ENCODE data around the gene HMCN2. TPM values are rescaled to one million over a fixed set of nuclear protein-coding genes. Genes with fewer than 3 reads are reported as not detected.
A peak's percentile ranks its signal among the peaks of the same experiment; 100 is the strongest.

Gene HMCN2
- polyA plus RNA-seq, 1 experiment, result under 0.01 TPM

DNA sequence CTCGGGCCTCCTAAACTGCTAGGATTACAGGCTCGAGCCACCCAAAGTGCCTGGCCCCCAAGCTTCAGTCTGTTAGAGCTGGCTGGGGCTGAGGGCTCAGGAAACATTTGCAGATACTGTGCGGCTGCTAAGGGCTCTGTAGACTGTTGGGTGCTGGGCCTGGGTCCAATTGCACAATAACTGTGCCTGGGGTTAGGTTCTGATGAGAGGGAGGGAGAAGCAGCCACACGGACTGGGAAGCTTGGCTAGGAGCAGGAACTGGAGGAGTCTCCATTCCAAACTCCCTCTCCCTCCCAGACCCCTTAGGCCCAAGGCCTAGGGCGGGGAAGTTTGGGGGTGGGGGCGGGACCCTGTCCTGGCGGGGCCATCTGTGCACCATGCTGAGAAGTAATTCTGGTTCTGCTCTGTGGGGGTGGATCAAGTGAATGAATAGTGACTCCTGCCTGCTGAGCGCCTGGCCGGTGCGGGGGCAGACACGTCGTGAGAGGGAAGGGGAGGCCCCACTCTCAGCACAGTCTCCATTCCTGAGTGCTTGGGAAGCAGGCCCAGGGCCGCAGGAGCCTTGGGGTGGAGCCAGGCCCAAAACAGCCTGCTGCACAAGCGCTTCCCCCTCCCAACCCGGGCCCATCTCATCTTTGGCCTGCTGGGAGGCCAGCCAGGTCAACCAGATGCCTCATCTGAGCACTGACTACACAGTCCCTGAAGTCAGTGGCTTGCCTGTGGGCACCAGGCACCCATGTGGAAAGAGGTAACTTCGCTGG, 180.7 kb downstream of the HMCN2 start:
- POLR2A ChIA-PET, result interaction anchor here (1.2 kb wide), 1 partner anchor 25 kb away, joined by 3 read pairs; no protein-coding TSS in a partner anchor
- DNase-seq (ENCODE audit: low read depth, low spot score), result peak; percentile 82
- TF ChIP-seq, protein P1, sequence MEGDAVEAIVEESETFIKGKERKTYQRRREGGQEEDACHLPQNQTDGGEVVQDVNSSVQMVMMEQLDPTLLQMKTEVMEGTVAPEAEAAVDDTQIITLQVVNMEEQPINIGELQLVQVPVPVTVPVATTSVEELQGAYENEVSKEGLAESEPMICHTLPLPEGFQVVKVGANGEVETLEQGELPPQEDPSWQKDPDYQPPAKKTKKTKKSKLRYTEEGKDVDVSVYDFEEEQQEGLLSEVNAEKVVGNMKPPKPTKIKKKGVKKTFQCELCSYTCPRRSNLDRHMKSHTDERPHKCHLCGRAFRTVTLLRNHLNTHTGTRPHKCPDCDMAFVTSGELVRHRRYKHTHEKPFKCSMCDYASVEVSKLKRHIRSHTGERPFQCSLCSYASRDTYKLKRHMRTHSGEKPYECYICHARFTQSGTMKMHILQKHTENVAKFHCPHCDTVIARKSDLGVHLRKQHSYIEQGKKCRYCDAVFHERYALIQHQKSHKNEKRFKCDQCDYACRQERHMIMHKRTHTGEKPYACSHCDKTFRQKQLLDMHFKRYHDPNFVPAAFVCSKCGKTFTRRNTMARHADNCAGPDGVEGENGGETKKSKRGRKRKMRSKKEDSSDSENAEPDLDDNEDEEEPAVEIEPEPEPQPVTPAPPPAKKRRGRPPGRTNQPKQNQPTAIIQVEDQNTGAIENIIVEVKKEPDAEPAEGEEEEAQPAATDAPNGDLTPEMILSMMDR (IDR thresholded peaks at IDR 0.05; ENCODE audit: low read depth, low read length), result no peak
- Histone ChIP-seq H3K9me3 (ENCODE audit: control insufficient read depth, insufficient read depth, low read length) (no peaks in the 10 kb centered on the region; the same call in 1 of the 2 replicates), H3K27me3 (ENCODE audit: control insufficient read depth, insufficient read depth, low read length) (peaks cover 4% of the 10 kb centered on the region), H3K27ac (ENCODE audit: low read depth, low read length) (peak overlapping the region; percentile 89), H3K4me3 (ENCODE audit: low read depth, low read length) (peak overlapping the region; percentile 60)
- CTCF ChIA-PET, result interaction anchor here (1.9 to 3.2 kb wide), 2 partner anchors 14 to 238 kb away, joined by 5 to 21 read pairs; no protein-coding TSS in a partner anchor

- TF ChIP-seq, protein P1 (IDR thresholded peaks at IDR 0.05; ENCODE audit: low read depth, low read length), result no peak
- no peak for DNase-seq (ENCODE audit: low read depth, low spot score)
These were observed 181.7 kb downstream of the HMCN2 start for GRCh38 chr9:130447193-130447816.

GRCh38 chr9:130448035-130448624, 182.6 kb downstream of the HMCN2 start:
- CTCF ChIA-PET, result interaction anchor here (0.9 to 3.2 kb wide), 3 partner anchors 13 to 236 kb away, joined by 5 to 21 read pairs (median 5); no protein-coding TSS in a partner anchor
- peaks cover 4% of the 10 kb centered on the region for H3K27me3 ChIP-seq (ENCODE audit: control insufficient read depth, insufficient read depth, low read length)
- H3K27ac ChIP-seq (ENCODE audit: low read depth, low read length), result peak overlapping the region; percentile 89
- no peaks in the 10 kb centered on the region; the same call in 1 of the 2 replicates for H3K9me3 ChIP-seq (ENCODE audit: control insufficient read depth, insufficient read depth, low read length)
- peak; percentile 15 for DNase-seq (ENCODE audit: low read depth, low spot score)
- POLR2A ChIA-PET, result interaction anchor here (0.6 to 0.7 kb wide), 2 partner anchors 11 to 19 kb away, joined by 3 read pairs; no protein-coding TSS in a partner anchor
- TF ChIP-seq, protein P1 (IDR thresholded peaks at IDR 0.05; ENCODE audit: low read depth, low read length), result no peak
- H3K4me3 ChIP-seq (ENCODE audit: low read depth, low read length), result no peak overlapping the region

More at GRCh38 chr9:130447193-130447816, 181.7 kb downstream of the HMCN2 start:
- Histone ChIP-seq H3K27me3 (ENCODE audit: control insufficient read depth, insufficient read depth, low read length) (peaks cover 4% of the 10 kb centered on the region), H3K27ac (ENCODE audit: low read depth, low read length) (peak overlapping the region; percentile 89), H3K4me3 (ENCODE audit: low read depth, low read length) (no peak overlapping the region), H3K9me3 (ENCODE audit: control insufficient read depth, insufficient read depth, low read length) (no peaks in the 10 kb centered on the region; the same call in 1 of the 2 replicates)
- CTCF ChIA-PET, result interaction anchor here (1.9 to 3.2 kb wide), 2 partner anchors 13 to 237 kb away, joined by 5 to 21 read pairs; no protein-coding TSS in a partner anchor
- POLR2A ChIA-PET, result interaction anchor here (0.5 to 0.7 kb wide), 3 partner anchors 10 to 76 kb away, joined by 3 to 8 read pairs (median 3); no protein-coding TSS in a partner anchor

DNA sequence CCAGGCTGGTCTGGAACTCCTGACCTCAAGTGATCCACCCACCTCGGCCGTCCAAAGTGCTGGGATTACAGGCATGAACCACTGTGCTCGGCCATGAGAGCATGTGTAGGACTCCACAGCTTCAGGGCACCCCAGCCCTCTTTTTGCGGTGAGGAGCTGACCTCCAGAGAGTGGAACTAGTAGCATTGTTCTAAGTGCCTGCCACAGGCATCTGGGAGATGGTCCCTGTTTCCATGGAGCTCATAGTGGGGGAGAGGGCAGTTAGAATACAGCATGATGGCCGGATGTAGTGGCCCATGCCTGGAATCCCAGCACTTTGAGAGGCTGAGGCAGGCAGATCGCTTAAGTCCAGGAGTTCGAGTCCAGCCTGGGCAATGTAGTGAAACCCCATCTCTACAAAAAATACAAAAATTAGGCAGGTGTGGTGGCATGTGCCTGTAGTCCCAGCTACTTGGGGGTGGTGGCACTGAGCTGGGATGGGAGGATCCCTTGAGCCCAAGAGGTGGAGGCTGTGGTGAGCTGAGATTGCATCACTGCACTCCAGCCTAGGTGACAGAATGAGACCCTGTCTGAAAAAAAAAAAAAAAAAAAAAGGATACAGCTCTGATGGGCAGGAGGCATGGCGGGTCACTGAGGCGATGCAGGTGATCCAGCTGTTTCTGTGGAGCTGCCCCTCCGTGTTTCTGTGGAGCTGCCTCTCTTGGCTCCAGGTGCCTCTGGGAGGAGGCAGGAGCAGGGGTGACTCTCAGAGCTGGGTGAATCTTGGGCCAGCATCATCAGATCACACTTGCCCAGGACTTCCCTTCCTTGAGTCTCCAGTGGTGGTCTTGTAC, 183.4 kb downstream of the HMCN2 start:
- CTCF ChIA-PET, result interaction anchor here (0.6 to 1.8 kb wide), 5 partner anchors 12 to 235 kb away, joined by 3 to 5 read pairs (median 4); no protein-coding TSS in a partner anchor
- DNase-seq (ENCODE audit: low read depth, low spot score), result no peak
- H3K27me3 ChIP-seq (ENCODE audit: control insufficient read depth, insufficient read depth, low read length), result no peaks in the 10 kb centered on the region
- H3K27ac ChIP-seq (ENCODE audit: low read depth, low read length), result no peak overlapping the region
- no peak overlapping the region for H3K4me3 ChIP-seq (ENCODE audit: low read depth, low read length)
- TF ChIP-seq, protein P1 (IDR thresholded peaks at IDR 0.05; ENCODE audit: low read depth, low read length), result no peak
- POLR2A ChIA-PET, result interaction anchor here (0.6 to 0.7 kb wide), 2 partner anchors 25 to 128 kb away, joined by 5 to 10 read pairs; no protein-coding TSS in a partner anchor
- no peaks in the 10 kb centered on the region; the same call in 1 of the 2 replicates for H3K9me3 ChIP-seq (ENCODE audit: control insufficient read depth, insufficient read depth, low read length)

Data from AG04450 (cell line).